H1 (cell line): Measurements from ENCODE around the gene PAOX. TPM values are rescaled to one million over a fixed set of nuclear protein-coding genes. Genes with fewer than 3 reads are reported as not detected.

ENCODE experiments used
- CTCF ChIA-PET: fragments of 300-600 bp; sonication (Branson Sonifier 250); formaldehyde crosslinking; loops from one replicate; lab custom pipeline; 2021; ENCODE audit not compliant: partially characterized antibody; lab: Charles Lee
- POLR2A ChIA-PET: fragments of 300-600 bp; sonication (Branson Sonifier 250); formaldehyde crosslinking; loops from one replicate; lab custom pipeline; 2021; ENCODE audit warnings: inconsistent platforms; ENCODE audit not compliant: partially characterized antibody; lab: Charles Lee
- DNase-seq, 2 experiments: peaks; one replicate each; pipeline versions ENCODE4 v3.0.0 to v3.0.0-alpha.2; 2010 to 2022; ENCODE audit warnings: low spot score in 2 of 2, low read depth in 1 of 2, mixed read lengths in 1 of 2
- FAIRE-seq: peaks from 2 replicates; lab custom pipeline; 2011; peaks lifted over from hg19 to GRCh38; lab: Jason Lieb, UNC
- H2AFZ ChIP-seq: 2 replicates; pipeline ENCODE4 v1.8.1; 2012; ENCODE audit warnings: low read length, inconsistent platforms
- H2AK5ac ChIP-seq: 2 replicates; pipeline ENCODE4 v1.6.1; 2013; ENCODE audit warnings: low read depth, low read length
- H2BK120ac ChIP-seq: replicated peaks from 2 replicates; pipeline ENCODE3; 2013; ENCODE audit warnings: low read depth, low read length, inconsistent platforms
- H2BK12ac ChIP-seq: 2 replicates; pipeline ENCODE4 v1.6.1; 2013; ENCODE audit warnings: low read depth, low read length
- H2BK15ac ChIP-seq: 2 replicates; pipeline ENCODE4 v1.6.1; 2013; ENCODE audit warnings: low read length
- H2BK20ac ChIP-seq: 2 replicates; pipeline ENCODE4 v1.6.1; 2013; ENCODE audit warnings: low read length
- H2BK5ac ChIP-seq: 2 replicates; pipeline ENCODE4 v1.6.1; 2013; ENCODE audit warnings: low read depth, low read length
- H3K14ac ChIP-seq: 2 replicates; pipeline ENCODE4 v1.6.1; 2013; ENCODE audit warnings: inconsistent platforms; ENCODE audit not compliant: insufficient read length
- H3K18ac ChIP-seq: 2 replicates; pipeline ENCODE4 v1.6.1; 2013; ENCODE audit warnings: low read length; ENCODE audit errors: extremely low read depth
- H3K23ac ChIP-seq: 2 replicates; pipeline ENCODE4 v1.6.1; 2013; ENCODE audit warnings: inconsistent platforms; ENCODE audit not compliant: insufficient read length
- H3K23me2 ChIP-seq: 2 replicates; pipeline ENCODE4 v1.6.1; 2013; ENCODE audit warnings: low read depth, low read length
- H3K27ac ChIP-seq: 2 replicates; pipeline ENCODE4 v1.6.1; 2011; ENCODE audit warnings: low read depth, low read length, inconsistent platforms
- H3K27me3 ChIP-seq, 4 experiments: replicated peaks in 1 of 4; 1 replicate in 1 of 4; 2 replicates in 3 of 4; pipeline versions ENCODE4 v1.6.1 to v1.8.1; 2011 to 2013; ENCODE audit warnings: low read length in 3 of 4, mild to moderate bottlenecking in 3 of 4, inconsistent platforms in 2 of 4, mixed read lengths in 2 of 4, moderate library complexity in 1 of 4; ENCODE audit not compliant: control insufficient read depth in 3 of 4, insufficient read depth in 3 of 4; ENCODE audit errors: extremely low read depth in 1 of 4
- H3K36me3 ChIP-seq, 4 experiments: 2 replicates each; pipeline versions ENCODE4 v1.6.1 to v1.8.1; 2011 to 2013; ENCODE audit warnings: mild to moderate bottlenecking in 4 of 4, low read length in 3 of 4, moderate library complexity in 2 of 4, control low read depth in 1 of 4, inconsistent platforms in 1 of 4; ENCODE audit not compliant: insufficient read depth in 4 of 4, control insufficient read depth in 2 of 4
- H3K4ac ChIP-seq: replicated peaks from 2 replicates; pipeline ENCODE3; 2013; ENCODE audit warnings: low read length, low read depth, mixed read lengths, inconsistent platforms; ENCODE audit not compliant: insufficient read length
- H3K4me1 ChIP-seq, 4 experiments: replicated peaks in 1 of 4; 1 replicate in 1 of 4; 2 replicates in 3 of 4; pipeline versions ENCODE4 v1.6.1 to v1.8.1; 2011 to 2013; ENCODE audit warnings: low read length in 3 of 4, inconsistent platforms in 2 of 4, mixed read lengths in 1 of 4; ENCODE audit not compliant: insufficient read depth in 4 of 4, control insufficient read depth in 3 of 4
- H3K4me2 ChIP-seq, 2 experiments: 2 replicates each; pipeline versions ENCODE4 v1.6.1 to v1.8.1; 2011 to 2013; ENCODE audit warnings: low read depth in 2 of 2, low read length in 2 of 2, control low read depth in 1 of 2, inconsistent platforms in 1 of 2, mild to moderate bottlenecking in 1 of 2; ENCODE audit not compliant: insufficient read depth in 1 of 2
- H3K4me3 ChIP-seq, 4 experiments: fragments of 200-600, 300-600 bp in 1 of 4; sonication (generic), shearing (Covaris generic), sonication (Bioruptor Twin) in 1 of 4; 2 replicates each; pipeline versions ENCODE4 v1.5.1 to v1.8.1; 2011 to 2016; ENCODE audit warnings: low read length in 4 of 4, low read depth in 3 of 4, control low read depth in 2 of 4, inconsistent platforms in 2 of 4, mild to moderate bottlenecking in 2 of 4, mixed read lengths in 1 of 4, moderate library complexity in 1 of 4; ENCODE audit not compliant: insufficient read depth in 2 of 4; ENCODE audit errors: extremely low read depth in 1 of 4
- H3K56ac ChIP-seq: replicated peaks from 2 replicates; pipeline ENCODE3; 2013; ENCODE audit warnings: low read depth, mild to moderate bottlenecking, mixed read lengths, low read length, inconsistent platforms; ENCODE audit not compliant: insufficient read length
- H3K79me1 ChIP-seq: 2 replicates; pipeline ENCODE4 v1.6.1; 2013; ENCODE audit warnings: low read depth, low read length, control low read depth
- H3K79me2 ChIP-seq, 2 experiments: 2 replicates each; pipeline versions ENCODE4 v1.6.1 to v1.8.1; 2012 to 2013; ENCODE audit warnings: low read length in 2 of 2, mild to moderate bottlenecking in 2 of 2, inconsistent platforms in 1 of 2; ENCODE audit not compliant: insufficient read depth in 2 of 2, control insufficient read depth in 1 of 2
- H3K9ac ChIP-seq, 4 experiments: replicated peaks in 1 of 4; 1 replicate in 1 of 4; 2 replicates in 3 of 4; pipeline versions ENCODE4 v1.6.1 to v1.8.1; 2011 to 2013; ENCODE audit warnings: low read depth in 3 of 4, low read length in 3 of 4, control low read depth in 2 of 4, mild to moderate bottlenecking in 2 of 4, moderate library complexity in 2 of 4, inconsistent platforms in 1 of 4; ENCODE audit errors: extremely low read depth in 1 of 4
- H3K9me3 ChIP-seq, 2 experiments: 2 replicates each; pipeline versions ENCODE4 v1.6.1 to v1.8.1; 2012 to 2013; ENCODE audit warnings: mild to moderate bottlenecking in 2 of 2, moderate library complexity in 2 of 2, control low read depth in 1 of 2, inconsistent platforms in 1 of 2, low read depth in 1 of 2, low read length in 1 of 2, mixed read lengths in 1 of 2; ENCODE audit not compliant: insufficient read depth in 2 of 2
- H4K20me1 ChIP-seq, 2 experiments: replicated peaks in 1 of 2; 2 replicates each; pipeline versions ENCODE3 to v1.8.1; 2011 to 2013; ENCODE audit warnings: inconsistent platforms in 2 of 2, low read length in 2 of 2, mild to moderate bottlenecking in 1 of 2; ENCODE audit not compliant: insufficient read depth in 2 of 2, control insufficient read depth in 1 of 2
- H4K5ac ChIP-seq: 2 replicates; pipeline ENCODE4 v1.6.1; 2013; ENCODE audit warnings: low read length, low read depth, mixed read lengths, inconsistent platforms; ENCODE audit not compliant: insufficient read length
- H4K8ac ChIP-seq: 2 replicates; pipeline ENCODE4 v1.8.0; 2013; ENCODE audit warnings: mild to moderate bottlenecking, moderate library complexity, low read length, inconsistent platforms; ENCODE audit not compliant: insufficient read depth; ENCODE audit errors: extremely low read depth
- H4K91ac ChIP-seq: replicated peaks from 2 replicates; pipeline ENCODE3; 2013; ENCODE audit warnings: low read length, mixed read lengths, inconsistent platforms; ENCODE audit not compliant: insufficient read length
- CHD2 ChIP-seq: IDR thresholded peaks from 2 replicates; pipeline ENCODE4 v1.6.1; 2012; ENCODE audit warnings: low read length, improper control_type of control experiment
- CREB1 ChIP-seq: IDR thresholded peaks from 2 replicates; pipeline ENCODE4 v1.6.1; 2012; ENCODE audit warnings: inconsistent platforms
- EP300 ChIP-seq, 2 experiments: IDR thresholded peaks; 1 replicate in 1 of 2; 2 replicates in 1 of 2; pipeline ENCODE4 v1.6.1; 2011 to 2012; ENCODE audit warnings: low read depth in 2 of 2, low read length in 2 of 2, mild to moderate bottlenecking in 2 of 2, borderline replicate concordance in 1 of 2, inconsistent platforms in 1 of 2, moderate library complexity in 1 of 2
- JUND ChIP-seq: IDR thresholded peaks from 2 replicates; pipeline ENCODE4 v1.6.1; 2011; ENCODE audit warnings: mild to moderate bottlenecking, improper control_type of control experiment, low read length
- KDM1A ChIP-seq: fragments of 200-600, 300-600 bp; sonication (generic); IDR thresholded peaks from 2 replicates; pipeline ENCODE4 v1.7.1; 2016; ENCODE audit warnings: mild to moderate bottlenecking, low read length, borderline replicate concordance
- SP2 ChIP-seq: IDR thresholded peaks from 2 replicates; pipeline ENCODE4 v1.6.1; 2012; ENCODE audit warnings: mild to moderate bottlenecking, low read length, inconsistent platforms
- TAF1 ChIP-seq: IDR thresholded peaks from 2 replicates; pipeline ENCODE4 v1.6.1; 2011; ENCODE audit warnings: mild to moderate bottlenecking, low read depth, low read length
- YY1 ChIP-seq: IDR thresholded peaks from 2 replicates; pipeline ENCODE4 v1.6.1; 2011; ENCODE audit warnings: low read depth, mild to moderate bottlenecking, low read length
- whole genome bisulfite sequencing, 2 experiments: shearing (Covaris generic) in 1 of 2; methylation state at CpG; one replicate each; pipeline versions ENCODE4 v1.1.6 to v1.1.7; 2013 to 2015; ENCODE audit warnings: low lambda C conversion rate in 2 of 2, mixed read lengths in 2 of 2, inconsistent platforms in 1 of 2, low coverage in 1 of 2, missing lambda C conversion rate in 1 of 2; ENCODE audit not compliant: insufficient replicate concordance in 2 of 2, insufficient coverage in 1 of 2, insufficient read length in 1 of 2; ENCODE audit errors: extremely low coverage in 1 of 2, missing lambda C conversion rate in 1 of 2; 5-methylcytosine and 5-hydroxymethylcytosine counted together
- polyA plus RNA-seq, 7 experiments: library from polyadenylated mRNA; depleted of rRNA in 3 of 7; stranded (reverse) in 5 of 7; unstranded in 2 of 7; fragments of >200 nt in 5 of 7; fragments of 200-250 nt in 2 of 7; gene quantifications; 1 replicate in 5 of 7; 2 replicates in 1 of 7; 4 replicates in 1 of 7; pipeline versions ENCODE4 v1.2.1 to v1.2.3, GENCODE V29; 2011 to 2013; ENCODE audit warnings: missing spikeins in 2 of 7, mixed read lengths in 2 of 7
- total RNA-seq: library from RNA; stranded (reverse); fragmentation: NEBNext Ultra II Directional; extraction: Animal tissue kit (Norgen Biotek cat#: 25700); gene quantifications from 2 replicates; pipeline ENCODE4 v1.2.1, GENCODE V29; 2021

Gene PAOX
- total and polyA plus RNA-seq, 2 of the 8 experiments (the other 6 are each of a cell fraction or from before 2014, with no cell fraction given): 3.7 to 4.3 TPM

GRCh38 chr10:133342942-133343341 is 36.1 kb upstream of the PAOX start:
- no peak overlapping the region for H3K4me2 ChIP-seq
- 84% methylated on average over 8 of the region's 8 CpGs; no CpG with 5 or more reads in 1 of the 2 experiments for WGBS, 2 experiments
- H3K27me3 ChIP-seq: peaks cover 0 to 9% (median 4%) of the 10 kb centered on the region in 4 experiments; a peak in 3 of 7 replicates
- no peak overlapping the region for H3K4me3 ChIP-seq
- peaks cover 16% of the 10 kb centered on the region; the same call in 1 of the 2 replicates for H3K23me2 ChIP-seq
- no peaks in the 10 kb centered on the region for H3K79me1 ChIP-seq
- H3K9ac ChIP-seq: no peak overlapping the region
- peaks cover 0 to 17% (median 1%) of the 10 kb centered on the region in 4 experiments; a peak in 3 of 7 replicates for H3K4me1 ChIP-seq
- H3K14ac ChIP-seq: no peak overlapping the region
- no peak overlapping the region for H4K91ac ChIP-seq
- H3K36me3 ChIP-seq: no peaks in the 10 kb centered on the region
- H3K4ac ChIP-seq: no peak overlapping the region
- ChIA-PET CTCF (interaction anchor here (1.6 to 4.9 kb wide), 2 partner anchors 9 to 14 kb away, joined by 4 to 27 read pairs; no protein-coding TSS in a partner anchor), POLR2A (interaction anchor here (0.6 to 2.3 kb wide), 8 partner anchors 9 to 1277 kb away, joined by 3 to 8 read pairs (median 3); partner anchors contain the start of genes FUOM and JAKMIP3)
- no peak overlapping the region for H3K56ac ChIP-seq
- no peak overlapping the region for H2BK20ac ChIP-seq
- H3K79me2 ChIP-seq: no peaks in the 10 kb centered on the region
- 0 out of 2 replicates have a peak overlapping the region, but pooled peaks have one; percentile 35 for H2BK5ac ChIP-seq
- no peak for DNase-seq
- 0 out of 2 replicates have a peak overlapping the region, but pooled peaks have one; percentile 39 for H2AK5ac ChIP-seq
- H4K8ac ChIP-seq: no peak overlapping the region
- H3K23ac ChIP-seq: no peak overlapping the region
- no peak overlapping the region for H2BK15ac ChIP-seq
- H2AFZ ChIP-seq: no peak overlapping the region
- no peak overlapping the region for H4K5ac ChIP-seq
- FAIRE-seq: no peak
- peaks cover 0 to 12% of the 10 kb centered on the region in 2 experiments for H4K20me1 ChIP-seq
- no peak overlapping the region for H2BK120ac ChIP-seq
- H3K27ac ChIP-seq: no peak overlapping the region
- no peak overlapping the region for H3K18ac ChIP-seq
- H3K9me3 ChIP-seq: no peaks in the 10 kb centered on the region
- H2BK12ac ChIP-seq: peak overlapping the region; percentile 50; the same call in 1 of the 2 replicates
- TF ChIP-seq YY1: no peak
- TF ChIP-seq EP300 (IDR thresholded peaks at IDR 0.05; ENCODE audit: borderline replicate concordance in 1 of 2, low read depth in 2 of 2, low read length in 2 of 2): no peak
- no peak for TF ChIP-seq SP2
- no peak for TF ChIP-seq CHD2
- no peak for TF ChIP-seq TAF1
- TF ChIP-seq CREB1: no peak
- TF ChIP-seq JUND: no peak
- TF ChIP-seq KDM1A: no peak
